ENCODE results near the gene RALGAPA2. TPM values are rescaled to one million over a fixed set of nuclear protein-coding genes. Genes with fewer than 3 reads are reported as not detected.

RALGAPA2 gene
- total and polyA plus RNA-seq, 2 donors (not counting 3 experiments of a cell fraction or from before 2014, with no cell fraction given) = 10.0 to 46.8 TPM

DNA sequence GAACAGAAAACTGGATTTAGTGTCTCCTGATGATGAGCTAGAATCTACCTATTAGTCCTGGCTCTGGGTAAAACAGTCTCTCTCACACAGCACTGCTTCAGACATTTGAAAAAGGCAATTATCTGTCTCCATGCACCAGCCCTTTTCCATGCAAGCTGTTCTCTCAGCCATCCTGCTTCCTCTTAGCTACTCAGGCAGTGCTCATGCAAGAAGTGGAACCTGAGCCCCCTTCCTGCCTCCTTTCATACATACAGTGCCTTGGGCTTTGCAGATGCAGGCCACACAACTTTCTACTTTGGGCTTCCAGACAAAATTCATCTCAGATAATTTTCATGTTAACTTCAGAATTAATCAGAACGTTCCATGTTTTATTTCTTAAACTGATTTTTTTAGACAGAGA lies 151.3 kb downstream of the RALGAPA2 start:
- H3K27ac ChIP-seq (ENCODE audit: insufficient read depth, low read depth, low read length) = no peak overlapping the region
- no peaks in the 10 kb centered on the region for H3K79me2 ChIP-seq (ENCODE audit: control insufficient read depth, insufficient read depth, low read length)
- H2AFZ ChIP-seq (ENCODE audit: low read depth, low read length) = no peak overlapping the region
- no peaks in the 10 kb centered on the region for H3K9me3 ChIP-seq (replicated peaks; ENCODE audit: control insufficient read depth, insufficient read depth, low read length)
- no TSS peak for BruUV-seq (replicated peaks)
- ChIA-PET CTCF (interaction anchor here (1.0 to 3.5 kb wide), 2 partner anchors 10 to 33 kb away, joined by 4 to 12 read pairs; no protein-coding TSS in a partner anchor), POLR2A (no interaction called here)
- TF ChIP-seq POLR2AphosphoS5 (IDR thresholded peaks at IDR 0.05; ENCODE audit: insufficient read depth, low read depth, low read length) = no peak
- TF ChIP-seq, protein P1, sequence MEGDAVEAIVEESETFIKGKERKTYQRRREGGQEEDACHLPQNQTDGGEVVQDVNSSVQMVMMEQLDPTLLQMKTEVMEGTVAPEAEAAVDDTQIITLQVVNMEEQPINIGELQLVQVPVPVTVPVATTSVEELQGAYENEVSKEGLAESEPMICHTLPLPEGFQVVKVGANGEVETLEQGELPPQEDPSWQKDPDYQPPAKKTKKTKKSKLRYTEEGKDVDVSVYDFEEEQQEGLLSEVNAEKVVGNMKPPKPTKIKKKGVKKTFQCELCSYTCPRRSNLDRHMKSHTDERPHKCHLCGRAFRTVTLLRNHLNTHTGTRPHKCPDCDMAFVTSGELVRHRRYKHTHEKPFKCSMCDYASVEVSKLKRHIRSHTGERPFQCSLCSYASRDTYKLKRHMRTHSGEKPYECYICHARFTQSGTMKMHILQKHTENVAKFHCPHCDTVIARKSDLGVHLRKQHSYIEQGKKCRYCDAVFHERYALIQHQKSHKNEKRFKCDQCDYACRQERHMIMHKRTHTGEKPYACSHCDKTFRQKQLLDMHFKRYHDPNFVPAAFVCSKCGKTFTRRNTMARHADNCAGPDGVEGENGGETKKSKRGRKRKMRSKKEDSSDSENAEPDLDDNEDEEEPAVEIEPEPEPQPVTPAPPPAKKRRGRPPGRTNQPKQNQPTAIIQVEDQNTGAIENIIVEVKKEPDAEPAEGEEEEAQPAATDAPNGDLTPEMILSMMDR (IDR thresholded peaks at IDR 0.05; ENCODE audit: extremely low read depth in 1 of 2, insufficient read depth in 1 of 2, low read depth in 1 of 2, low read length in 2 of 2) = no peak
- TF ChIP-seq JUN (IDR thresholded peaks at IDR 0.05; ENCODE audit: borderline replicate concordance, insufficient read depth, insufficient read length, low read depth) = no peak
- TF ChIP-seq MYC (IDR thresholded peaks at IDR 0.05; ENCODE audit: low read depth, low read length) = no peak
- no peak for TF ChIP-seq GATA2 (IDR thresholded peaks at IDR 0.05; ENCODE audit: insufficient read depth, insufficient read length, low read depth, low read length)
- TF ChIP-seq POLR2A (IDR thresholded peaks at IDR 0.05; ENCODE audit: low read depth, low read length) = no peak
- TF ChIP-seq EZH2 (IDR thresholded peaks at IDR 0.05; ENCODE audit: borderline replicate concordance, low read depth, low read length, severe bottlenecking) = no peak
- TF ChIP-seq, protein P2, sequence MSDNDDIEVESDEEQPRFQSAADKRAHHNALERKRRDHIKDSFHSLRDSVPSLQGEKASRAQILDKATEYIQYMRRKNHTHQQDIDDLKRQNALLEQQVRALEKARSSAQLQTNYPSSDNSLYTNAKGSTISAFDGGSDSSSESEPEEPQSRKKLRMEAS (IDR thresholded peaks at IDR 0.05; ENCODE audit: insufficient read depth, insufficient read length) = no peak
- TF ChIP-seq FOS (IDR thresholded peaks at IDR 0.05; ENCODE audit: borderline replicate concordance, insufficient read depth, low read length) = no peak
- dilution Hi-C loops (cut with MboI; ENCODE audit: extremely low pct_ligation_motif_present, low sequenced_read_pairs) = no loop called here
- intact Hi-C loops (cut with micrococcal nuclease) = loop anchor here (10.0 kb wide), 1 partner anchor 326 kb away; no protein-coding TSS in a partner anchor
- peaks cover 2% of the 10 kb centered on the region for H3K9me1 ChIP-seq (replicated peaks; ENCODE audit: control insufficient read depth, extremely low read depth, insufficient read depth, low read length)
- no peak overlapping the region for H3K4me2 ChIP-seq (ENCODE audit: insufficient read depth, low read length)
- no peaks in the 10 kb centered on the region for H3K4me1 ChIP-seq (ENCODE audit: control insufficient read depth, extremely low read depth, insufficient read depth, low read length)
- H3K27me3 ChIP-seq (ENCODE audit: control insufficient read depth in 2 of 2, insufficient read depth in 2 of 2, low read length in 2 of 2) = no peaks in the 10 kb centered on the region
- FAIRE-seq (no peak), DNase-seq (ENCODE audit: low read depth, low spot score) (no peak)
- H3K36me3 ChIP-seq (ENCODE audit: control insufficient read depth in 2 of 2, extremely low read depth in 1 of 2, insufficient read depth in 2 of 2, low read length in 2 of 2) = peaks cover 2 to 5% of the 10 kb centered on the region in 2 experiments
- H4K20me1 ChIP-seq (replicated peaks; ENCODE audit: control insufficient read depth, extremely low read depth, insufficient read depth, low read length) = no peaks in the 10 kb centered on the region
- H3K4me3 ChIP-seq (replicated peaks in 1 of 3; ENCODE audit: insufficient read depth in 1 of 3, low read depth in 1 of 3, low read length in 3 of 3) = no peak overlapping the region
- H3K9ac ChIP-seq (replicated peaks; ENCODE audit: extremely low read depth, insufficient read depth, low read length) = no peak overlapping the region

All from endothelial cell of umbilical vein (primary cell).